Raji (cell line): Measurements from ENCODE around the gene UNC79.

ENCODE experiments used
- POLR2A ChIP-seq: IDR thresholded peaks from 2 replicates; pipeline ENCODE4 v1.6.1; 2011; ENCODE audit warnings: low read depth, low read length, control low read depth; ENCODE audit not compliant: insufficient read depth

Gene UNC79

DNA sequence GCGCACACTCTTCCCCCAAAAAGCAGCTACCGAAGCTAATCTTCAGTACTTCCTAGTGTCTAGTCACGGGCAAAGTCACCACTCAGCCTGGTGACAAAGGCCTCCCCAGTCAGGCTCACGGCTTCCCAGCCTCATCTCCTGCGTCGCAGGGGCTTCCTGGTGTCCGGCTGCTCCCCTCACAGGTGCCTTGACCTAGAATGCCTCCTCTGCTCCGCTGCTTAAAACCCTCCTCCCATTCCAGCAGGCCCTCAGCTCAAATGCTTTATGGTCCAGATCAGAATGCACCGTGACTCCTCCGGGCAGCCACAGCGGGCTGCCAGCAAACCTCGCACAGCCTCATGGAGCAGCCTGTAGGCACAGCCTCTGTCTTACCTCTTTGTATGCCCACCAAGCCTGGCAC is 304.5 kb downstream of the UNC79 start:
- TF ChIP-seq POLR2A = no peak

DNA sequence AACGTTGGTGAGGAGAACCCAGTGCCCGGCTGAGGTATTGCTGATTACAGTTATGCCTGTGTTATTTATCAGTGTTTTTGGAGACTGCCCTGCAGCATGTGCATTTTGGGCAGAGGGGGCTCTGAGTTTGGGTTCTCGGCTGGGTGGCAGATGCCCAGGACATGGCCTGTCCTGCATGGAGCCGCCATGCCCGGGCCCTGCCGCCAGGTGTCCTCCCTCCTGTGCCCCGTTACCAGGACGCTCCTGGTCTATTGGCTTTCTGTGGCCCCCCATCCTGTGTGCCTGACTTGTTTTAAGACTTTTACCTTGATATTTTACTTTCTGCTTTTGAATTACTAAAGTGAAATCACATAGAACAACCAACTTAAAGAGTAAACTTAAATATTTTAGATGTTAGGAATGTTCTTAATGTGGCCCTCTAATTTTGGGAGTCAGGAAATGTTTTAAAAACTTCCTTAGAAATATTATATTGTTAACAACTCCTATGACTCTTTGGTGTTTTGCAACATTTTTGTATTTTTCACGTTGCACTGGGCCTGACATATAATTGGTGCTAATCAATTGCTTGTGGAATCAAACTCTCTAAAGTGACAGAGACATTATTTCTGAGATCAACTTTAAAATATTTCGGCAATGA is 305.8 kb downstream of the UNC79 start:
- TF ChIP-seq POLR2A = no peak

DNA sequence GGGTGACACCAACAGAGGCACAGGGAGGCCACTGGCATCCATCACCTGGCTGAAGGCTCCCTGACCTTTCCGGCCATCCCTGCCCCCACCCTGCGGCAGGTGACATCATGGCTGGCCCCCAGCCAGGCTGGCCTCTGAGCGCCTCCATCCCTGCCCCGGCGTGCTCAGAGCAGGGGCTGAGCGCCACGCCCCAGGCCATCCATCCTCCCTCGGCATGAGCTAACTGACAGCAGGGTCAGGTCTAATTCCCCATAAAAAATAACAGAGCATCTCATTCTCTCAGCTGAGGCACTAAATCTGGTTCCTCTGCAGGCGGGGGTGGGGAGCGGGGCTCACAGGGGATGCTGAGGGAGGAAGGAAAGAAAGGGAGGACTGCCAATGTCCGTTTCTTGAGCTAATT is 306.9 kb downstream of the UNC79 start:
- TF ChIP-seq POLR2A = no peak

DNA sequence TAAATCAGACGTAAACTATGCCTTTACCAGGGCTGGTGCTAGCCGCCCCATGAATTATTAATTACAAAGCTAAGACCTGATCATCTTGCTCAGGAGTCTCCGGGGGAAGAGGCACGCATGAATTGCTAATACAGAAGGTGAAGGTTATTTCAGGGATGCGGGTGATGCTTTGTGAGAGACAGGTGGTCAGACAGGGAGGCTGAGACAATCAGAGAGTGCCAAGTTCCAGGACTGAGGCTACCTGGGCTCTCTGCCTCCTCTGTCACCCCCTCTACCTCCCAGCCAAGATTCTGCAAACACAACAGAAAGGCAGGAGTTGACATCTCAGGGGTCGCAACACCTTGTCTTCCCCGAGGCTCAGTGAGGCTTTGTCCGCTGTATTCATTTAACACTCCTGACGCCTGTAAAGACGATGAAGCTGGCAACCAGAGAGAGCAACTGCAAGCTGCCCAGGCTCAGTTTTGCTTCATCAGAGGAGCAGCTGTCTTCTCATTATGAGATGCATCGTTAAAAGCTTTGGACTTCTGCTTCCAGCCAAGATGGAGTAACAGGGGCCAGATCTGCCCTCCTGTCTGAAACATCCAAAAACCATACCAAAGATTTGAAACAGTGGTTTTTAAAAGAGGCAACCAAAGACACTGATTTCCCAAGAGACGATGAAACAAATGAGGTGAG is 311.0 kb downstream of the UNC79 start:
- TF ChIP-seq POLR2A = no peak

DNA sequence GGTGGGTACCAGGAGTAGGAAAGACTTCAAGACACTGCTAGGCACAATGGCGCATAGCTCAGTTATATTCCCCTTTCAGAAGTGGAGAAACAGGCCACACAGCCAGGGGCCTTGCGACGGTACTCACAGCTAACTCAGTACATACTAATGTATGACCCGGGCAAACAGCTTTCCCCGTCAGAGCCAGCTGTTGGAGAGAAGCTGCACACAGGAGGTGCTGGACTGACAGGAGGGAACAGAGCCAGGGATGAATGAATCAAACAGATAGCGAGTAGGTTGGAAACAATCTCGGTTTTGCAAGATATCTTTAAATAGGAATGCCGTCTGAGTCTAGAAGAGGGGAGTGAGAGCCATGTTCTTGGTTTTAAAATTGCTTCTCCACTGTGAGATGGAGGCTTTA is 312.0 kb downstream of the UNC79 start:
- no peak for TF ChIP-seq POLR2A

DNA sequence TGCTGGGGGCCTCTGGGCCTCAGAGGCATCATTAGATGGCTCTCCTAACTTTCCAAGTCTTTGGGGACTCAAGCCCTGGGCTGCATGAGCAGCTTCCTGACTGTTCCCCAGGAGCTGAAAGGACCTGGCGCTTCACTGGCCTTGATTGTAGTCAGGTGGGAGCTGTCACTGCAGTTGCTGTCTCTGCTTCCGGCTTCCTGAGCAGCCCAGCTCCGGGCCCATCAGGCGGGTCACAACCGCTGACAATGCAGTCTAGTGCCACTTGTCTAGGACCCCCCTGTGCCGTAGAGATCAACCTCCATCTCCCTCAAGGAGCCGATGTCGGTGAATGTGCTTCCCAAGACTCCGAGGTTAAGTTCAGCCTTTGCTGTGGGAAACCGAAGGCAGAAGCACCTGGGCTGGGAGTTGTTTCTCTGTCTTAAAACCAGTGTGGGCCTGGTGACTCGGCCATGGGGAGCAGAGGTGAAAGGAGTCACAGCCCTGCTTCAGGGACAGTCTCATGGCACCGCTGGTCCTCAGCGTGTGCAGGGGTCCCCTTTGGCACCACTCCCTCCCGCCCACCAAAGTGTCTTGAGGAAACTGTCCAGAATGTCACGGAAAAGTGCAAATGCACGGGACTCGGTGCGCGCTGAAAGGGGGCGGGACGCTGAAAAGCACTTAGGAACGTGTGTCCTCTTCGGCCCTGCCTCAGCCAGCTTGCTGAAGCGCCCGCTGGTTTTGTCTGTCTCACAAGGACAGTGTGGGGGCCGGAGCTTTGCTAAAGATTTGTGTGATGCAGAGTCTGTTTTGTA is 312.7 kb downstream of the UNC79 start:
- no peak for TF ChIP-seq POLR2A

DNA sequence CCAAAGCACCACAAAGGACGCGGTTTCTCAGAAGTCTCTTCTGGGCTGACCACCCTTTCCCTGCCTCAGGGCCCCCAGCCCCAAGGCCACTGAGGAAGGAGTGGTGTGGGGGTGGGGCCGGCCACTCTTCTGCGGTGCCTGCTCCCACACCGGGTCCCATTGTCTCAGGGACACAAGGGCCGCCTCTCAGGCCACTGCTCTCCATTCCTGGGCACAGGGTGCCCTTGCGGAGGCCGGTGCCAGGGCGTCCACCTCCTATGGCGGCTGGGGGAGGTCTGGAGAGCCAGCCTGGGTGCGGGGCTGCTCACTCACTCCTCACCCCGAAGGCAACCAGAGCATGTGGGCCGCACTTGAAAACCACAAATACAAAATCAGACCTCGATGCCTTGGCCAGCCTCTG is 313.4 kb downstream of the UNC79 start:
- no peak for TF ChIP-seq POLR2A

DNA sequence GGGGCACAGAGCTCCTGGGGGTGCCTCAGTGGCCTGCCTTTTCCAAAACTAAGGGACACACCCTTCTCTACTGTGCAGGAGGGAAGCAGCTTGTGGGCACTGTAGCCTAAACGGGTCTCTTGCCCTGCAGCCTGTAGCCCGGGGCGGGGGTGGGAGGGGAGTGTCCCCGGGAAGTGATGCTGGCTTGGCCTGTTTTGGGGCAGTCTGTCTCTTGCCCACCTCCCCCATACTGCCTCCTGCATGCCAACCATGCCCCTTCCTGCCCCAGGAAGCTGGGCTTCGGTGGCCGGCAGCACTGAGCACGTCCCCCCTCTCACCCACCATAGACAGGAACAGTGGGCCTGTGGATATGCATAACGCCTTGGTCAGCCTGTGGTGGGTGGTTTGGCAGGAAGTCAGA is 314.1 kb downstream of the UNC79 start:
- TF ChIP-seq POLR2A = no peak

DNA sequence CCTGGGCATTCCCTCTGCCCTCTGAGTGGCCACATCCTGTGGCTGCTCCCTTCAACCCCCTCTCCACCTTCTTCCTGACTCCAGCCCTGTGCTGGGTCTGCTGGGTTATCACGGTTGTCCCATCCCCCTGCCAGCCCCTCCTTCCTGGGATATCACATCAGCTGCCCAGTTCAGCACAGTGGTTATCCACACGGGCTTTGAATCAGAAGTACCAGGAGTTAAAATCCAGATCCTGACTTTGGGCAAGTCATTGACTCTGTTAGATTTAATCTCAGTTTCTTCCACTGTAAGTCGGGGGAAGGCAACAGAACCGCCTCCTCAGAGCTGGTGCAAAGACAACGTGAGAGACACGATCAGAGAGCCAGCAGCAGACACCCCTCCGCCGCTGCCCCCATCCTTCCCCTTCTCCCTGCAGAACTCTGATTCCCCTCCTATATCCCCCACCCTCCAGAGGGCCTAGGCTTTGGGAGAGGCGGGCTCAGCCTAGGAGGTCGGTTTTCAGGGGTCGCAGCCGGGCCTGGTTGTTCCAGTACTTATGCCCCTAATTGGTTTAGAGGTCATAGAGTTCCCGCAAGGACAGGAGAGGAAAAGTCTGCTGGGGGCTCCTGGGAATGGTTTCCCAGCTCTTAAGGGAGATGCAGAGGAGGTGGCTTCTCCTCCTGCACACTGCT is 315.0 kb downstream of the UNC79 start:
- no peak for TF ChIP-seq POLR2A

DNA sequence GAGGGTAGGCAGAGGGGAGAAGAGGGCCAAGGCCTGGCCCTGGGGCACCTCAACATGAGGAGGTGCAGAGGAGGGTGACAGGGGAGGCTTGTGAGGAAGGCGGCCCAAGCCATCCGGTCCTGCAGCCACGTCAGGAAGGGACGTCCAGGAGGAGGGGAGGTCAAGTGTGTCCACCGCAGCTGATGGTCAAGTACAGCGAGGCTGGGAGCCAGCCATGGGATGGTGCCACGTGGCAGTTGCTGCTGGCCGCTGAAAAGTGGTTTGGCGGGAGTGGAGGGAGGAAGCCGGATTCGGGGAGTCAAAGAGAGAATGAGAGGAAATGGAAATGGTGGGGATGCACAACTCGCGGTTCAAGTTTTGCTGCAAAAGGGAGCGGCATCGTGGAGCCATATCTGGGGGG is 316.4 kb downstream of the UNC79 start:
- TF ChIP-seq POLR2A = no peak

DNA sequence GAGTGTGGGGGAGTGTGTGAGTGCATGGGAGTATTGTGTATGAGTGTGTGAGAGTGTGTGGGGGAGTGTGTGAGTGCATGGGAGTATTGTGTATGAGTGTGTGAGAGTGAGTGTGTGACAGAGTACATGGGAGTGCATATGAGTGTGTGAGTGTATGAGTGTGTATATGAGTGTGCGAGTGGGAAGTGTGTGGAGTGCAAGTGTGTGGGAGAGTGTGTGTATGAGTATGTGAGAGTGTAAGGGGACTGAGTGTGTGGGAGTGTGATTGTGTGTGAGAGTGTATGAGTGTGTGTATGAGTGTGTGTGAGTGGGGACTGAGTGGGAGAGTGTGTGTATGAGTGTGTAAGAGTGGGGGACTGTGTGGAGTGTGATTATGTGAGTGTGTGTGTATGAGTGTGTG is 316.8 kb downstream of the UNC79 start:
- TF ChIP-seq POLR2A = no peak

DNA sequence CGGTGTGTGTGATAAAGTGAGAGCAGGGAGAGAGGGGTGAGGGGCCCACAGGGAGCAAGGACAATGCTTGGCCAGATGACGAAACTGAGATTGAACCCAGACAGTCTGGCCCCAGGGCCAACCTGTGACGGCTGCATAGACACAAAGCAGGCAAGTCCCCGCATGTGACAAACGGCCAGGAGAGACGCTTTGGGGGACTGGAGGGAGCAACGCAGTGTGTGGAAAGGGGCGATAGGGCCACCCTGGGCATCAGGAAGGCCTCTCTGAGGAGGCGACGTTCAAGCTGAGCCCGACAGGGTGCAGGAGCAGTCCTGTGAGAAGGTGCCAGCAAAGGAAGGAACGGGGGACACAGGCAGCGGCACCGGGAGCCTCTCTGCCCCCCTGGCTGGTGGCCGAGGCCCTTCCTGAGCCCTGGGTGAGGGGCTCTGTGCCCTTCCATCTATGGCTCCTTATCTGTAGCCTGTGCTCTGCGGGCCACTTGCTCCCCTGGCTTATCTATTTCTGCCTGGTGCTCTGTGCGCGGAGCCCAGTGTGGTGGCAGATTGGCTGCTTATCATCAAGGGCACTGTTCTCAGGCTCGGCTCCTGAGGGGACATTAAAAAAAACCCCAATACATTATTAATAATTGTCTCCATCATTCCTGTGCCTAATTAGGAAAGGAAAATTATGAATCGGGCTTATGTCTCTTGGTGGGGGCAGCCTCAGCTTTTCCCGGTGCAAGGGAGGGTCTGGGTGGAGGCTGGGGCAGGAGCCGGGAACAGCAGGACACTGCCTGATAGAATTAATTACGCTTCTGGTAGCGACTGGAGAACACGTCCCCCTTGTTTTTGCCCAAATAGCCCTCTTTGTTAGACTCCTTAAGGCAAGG is 317.7 kb downstream of the UNC79 start:
- TF ChIP-seq POLR2A = no peak

DNA sequence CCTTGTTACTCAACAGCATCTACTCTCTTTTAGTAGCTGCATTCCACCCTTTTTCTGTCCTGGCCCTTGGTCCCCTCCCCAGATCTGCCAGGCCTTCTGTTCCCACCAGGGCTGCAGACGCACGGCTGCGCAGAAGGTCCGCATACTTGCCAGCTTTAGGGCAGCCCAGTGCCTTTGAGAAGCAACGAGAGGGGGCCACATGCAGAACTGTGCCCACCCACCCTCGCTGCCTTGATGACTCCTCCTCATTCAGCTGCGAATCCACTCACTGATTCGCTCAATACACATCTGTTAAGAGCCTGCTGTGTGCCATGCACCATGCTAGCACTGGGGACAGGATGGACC is 318.3 kb downstream of the UNC79 start:
- TF ChIP-seq POLR2A = no peak

DNA sequence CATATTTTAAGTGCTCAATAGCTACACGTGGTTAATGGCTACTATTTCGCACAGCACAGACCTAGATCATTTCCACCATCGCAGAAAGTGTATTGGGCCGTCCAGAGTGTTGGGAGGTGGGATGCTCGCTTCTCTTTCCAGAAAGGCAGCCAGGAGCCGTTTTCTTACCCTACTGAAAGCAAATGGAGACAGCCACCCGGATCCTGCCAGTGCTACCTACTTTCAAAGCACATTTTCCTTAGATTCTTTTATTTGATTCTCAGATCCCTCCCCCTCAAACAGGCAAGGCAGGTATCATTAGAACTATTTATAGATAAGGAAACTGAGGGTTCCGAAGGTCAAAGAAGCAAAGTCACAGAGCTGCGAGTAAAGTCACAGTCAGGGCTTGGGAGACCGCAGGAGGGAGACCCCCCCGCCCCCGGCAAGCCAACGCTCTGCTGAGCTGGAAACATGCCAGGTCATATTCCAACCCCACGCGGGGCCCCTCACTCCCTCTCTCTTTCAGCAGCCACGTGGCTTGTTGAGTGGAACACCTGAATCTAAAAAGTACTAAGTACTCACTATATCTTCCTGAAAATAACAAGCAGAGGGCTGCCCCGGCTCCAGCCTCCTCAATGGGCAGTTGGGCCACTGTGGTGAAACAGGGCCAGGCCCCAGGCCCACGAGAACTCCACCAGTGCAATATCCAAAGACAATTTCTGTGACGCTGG is 321.4 kb downstream of the UNC79 start:
- TF ChIP-seq POLR2A = no peak
